Measurements from ENCODE around the gene DHRS9. TPM values are rescaled to one million over a fixed set of nuclear protein-coding genes. Genes with fewer than 3 reads are reported as not detected.

DHRS9 gene
- total RNA-seq, 4 donors from 2014 or later, result 2.1 to 19.6 (median 14.3) TPM

GRCh38 chr2:169110419-169110818 is 41.1 kb downstream of the DHRS9 start:
- peaks cover 0 to 72% (median 0%) of the 10 kb centered on the region in 4 donors for H3K27me3 ChIP-seq
- DNase-seq, result no peak
- H3K4me1 ChIP-seq, result peaks cover 3 to 24% (median 4%) of the 10 kb centered on the region in 3 donors
- TF ChIP-seq POLR2A (IDR thresholded peaks at IDR 0.05), result no peak
- TF ChIP-seq, protein P1, sequence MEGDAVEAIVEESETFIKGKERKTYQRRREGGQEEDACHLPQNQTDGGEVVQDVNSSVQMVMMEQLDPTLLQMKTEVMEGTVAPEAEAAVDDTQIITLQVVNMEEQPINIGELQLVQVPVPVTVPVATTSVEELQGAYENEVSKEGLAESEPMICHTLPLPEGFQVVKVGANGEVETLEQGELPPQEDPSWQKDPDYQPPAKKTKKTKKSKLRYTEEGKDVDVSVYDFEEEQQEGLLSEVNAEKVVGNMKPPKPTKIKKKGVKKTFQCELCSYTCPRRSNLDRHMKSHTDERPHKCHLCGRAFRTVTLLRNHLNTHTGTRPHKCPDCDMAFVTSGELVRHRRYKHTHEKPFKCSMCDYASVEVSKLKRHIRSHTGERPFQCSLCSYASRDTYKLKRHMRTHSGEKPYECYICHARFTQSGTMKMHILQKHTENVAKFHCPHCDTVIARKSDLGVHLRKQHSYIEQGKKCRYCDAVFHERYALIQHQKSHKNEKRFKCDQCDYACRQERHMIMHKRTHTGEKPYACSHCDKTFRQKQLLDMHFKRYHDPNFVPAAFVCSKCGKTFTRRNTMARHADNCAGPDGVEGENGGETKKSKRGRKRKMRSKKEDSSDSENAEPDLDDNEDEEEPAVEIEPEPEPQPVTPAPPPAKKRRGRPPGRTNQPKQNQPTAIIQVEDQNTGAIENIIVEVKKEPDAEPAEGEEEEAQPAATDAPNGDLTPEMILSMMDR (IDR thresholded peaks at IDR 0.05), result no peak
- whole genome bisulfite sequencing, 2 donors, result 32 to 60% methylated on average over 5 to 6 of the region's 7 CpGs
- no peak overlapping the region for H3K4me3 ChIP-seq
- H3K9me3 ChIP-seq, result no peaks in the 10 kb centered on the region
- intact Hi-C loops (cut with DNase I), result no loop called here
- no peak overlapping the region for H3K27ac ChIP-seq
- H3K36me3 ChIP-seq, result no peaks in the 10 kb centered on the region

DNA sequence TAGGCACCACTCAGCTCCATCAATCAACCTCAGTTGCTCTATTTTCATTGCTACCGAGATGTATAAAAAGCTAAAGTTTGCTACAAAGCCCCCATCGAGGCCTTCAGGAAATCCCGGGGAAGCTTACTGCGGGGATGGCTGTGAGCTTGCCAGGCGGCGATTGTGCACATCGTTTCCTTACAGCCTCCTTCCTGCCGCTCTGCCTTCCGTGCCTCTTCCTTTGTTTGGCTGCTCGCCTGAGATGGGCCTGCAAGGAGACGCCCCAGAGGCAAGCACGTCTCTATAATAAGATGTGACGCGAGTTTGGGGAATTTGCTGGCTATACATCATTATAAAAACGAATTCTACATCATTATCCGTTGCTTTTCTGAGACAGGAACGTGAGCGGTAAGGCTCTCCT is 41.6 kb downstream of the DHRS9 start:
- DNase-seq, result no peak
- peaks cover 3 to 24% (median 4%) of the 10 kb centered on the region in 3 donors for H3K4me1 ChIP-seq
- peaks cover 0 to 68% (median 0%) of the 10 kb centered on the region in 4 donors for H3K27me3 ChIP-seq
- no peaks in the 10 kb centered on the region for H3K9me3 ChIP-seq
- TF ChIP-seq, protein P1 (IDR thresholded peaks at IDR 0.05), result no peak
- TF ChIP-seq POLR2A (IDR thresholded peaks at IDR 0.05), result no peak
- no peak overlapping the region for H3K4me3 ChIP-seq
- WGBS, 2 donors, result 16 to 21% methylated on average over 7 to 12 of the region's 18 CpGs
- no peak overlapping the region for H3K27ac ChIP-seq
- H3K36me3 ChIP-seq, result no peaks in the 10 kb centered on the region
- intact Hi-C loops (cut with DNase I), result no loop called here

DNA sequence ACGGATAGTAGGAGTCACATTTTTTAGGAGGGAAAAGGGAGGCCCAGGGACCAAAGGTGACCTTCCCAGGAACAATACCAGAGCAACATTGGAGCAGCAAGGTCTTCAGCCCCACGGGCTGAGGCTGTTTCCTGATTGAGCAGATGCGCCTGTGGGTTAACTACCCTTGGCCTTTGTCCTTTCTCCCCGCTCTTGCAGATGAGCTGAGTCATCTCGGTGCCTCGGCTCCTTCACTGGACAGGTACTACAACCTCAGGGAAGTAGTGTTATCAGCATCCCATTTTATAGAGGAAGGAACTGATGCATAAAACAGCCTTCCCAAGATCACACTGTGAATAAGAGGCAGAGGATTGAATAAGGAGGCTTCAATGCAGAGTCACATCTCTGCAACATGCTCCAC is 43.5 kb downstream of the DHRS9 start:
- H3K9me3 ChIP-seq, result no peaks in the 10 kb centered on the region
- intact Hi-C loops (cut with DNase I), result no loop called here
- no peak overlapping the region for H3K27ac ChIP-seq
- no peaks in the 10 kb centered on the region for H3K36me3 ChIP-seq
- no peak for TF ChIP-seq POLR2A (IDR thresholded peaks at IDR 0.05)
- TF ChIP-seq, protein P1 (IDR thresholded peaks at IDR 0.05), result no peak
- no peak overlapping the region for H3K4me3 ChIP-seq
- DNase-seq, result no peak
- WGBS, 2 donors, result 87 to 91% methylated on average over 6 of the region's 6 CpGs
- peaks cover 0 to 65% (median 0%) of the 10 kb centered on the region in 4 donors for H3K27me3 ChIP-seq
- H3K4me1 ChIP-seq, result peaks cover 3 to 19% (median 4%) of the 10 kb centered on the region in 3 donors

GRCh38 chr2:169114056-169114455 is 44.7 kb downstream of the DHRS9 start:
- H3K36me3 ChIP-seq, result no peaks in the 10 kb centered on the region
- no peak for TF ChIP-seq POLR2A (IDR thresholded peaks at IDR 0.05)
- TF ChIP-seq, protein P1 (IDR thresholded peaks at IDR 0.05), result no peak
- H3K27me3 ChIP-seq, result peaks cover 0 to 65% (median 0%) of the 10 kb centered on the region in 4 donors
- DNase-seq, result no peak
- H3K9me3 ChIP-seq, result no peaks in the 10 kb centered on the region
- WGBS, 2 donors, result 83 to 91% methylated on average over 3 to 4 of the region's 4 CpGs
- peaks cover 3 to 16% (median 4%) of the 10 kb centered on the region in 3 donors for H3K4me1 ChIP-seq
- H3K27ac ChIP-seq, result no peak overlapping the region
- H3K4me3 ChIP-seq, result no peak overlapping the region
- intact Hi-C loops (cut with DNase I), result no loop called here

DNA sequence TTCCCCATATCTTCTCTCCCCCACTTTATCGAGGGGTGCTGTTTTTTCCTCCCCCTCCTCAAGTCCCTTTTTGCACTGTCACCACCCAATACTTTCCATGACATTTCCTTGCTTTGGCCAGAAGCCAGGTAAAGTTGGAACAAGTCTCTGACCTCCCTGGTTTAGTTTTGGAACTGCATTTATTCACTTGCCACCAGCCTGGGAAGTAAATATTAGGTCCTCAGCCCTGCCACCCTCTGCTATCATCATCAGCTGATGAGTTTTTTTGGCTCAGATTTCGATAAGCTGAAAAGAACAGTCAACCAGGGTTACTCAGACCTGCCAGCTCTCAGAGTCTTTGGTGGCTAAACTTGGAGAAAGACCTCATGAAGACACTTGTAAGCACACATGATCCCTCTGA is 47.0 kb downstream of the DHRS9 start:
- no peak for DNase-seq
- intact Hi-C loops (cut with DNase I), result no loop called here
- H3K9me3 ChIP-seq, result no peaks in the 10 kb centered on the region
- no peak overlapping the region for H3K27ac ChIP-seq
- 32 to 52% methylated on average over 2 of the region's 2 CpGs for WGBS, 2 donors
- TF ChIP-seq, protein P1 (IDR thresholded peaks at IDR 0.05), result no peak
- TF ChIP-seq POLR2A (IDR thresholded peaks at IDR 0.05), result no peak
- no peaks in the 10 kb centered on the region for H3K36me3 ChIP-seq
- H3K4me3 ChIP-seq, result no peak overlapping the region
- no peaks in the 10 kb centered on the region for H3K4me1 ChIP-seq
- peaks cover 0 to 61% (median 0%) of the 10 kb centered on the region in 4 donors for H3K27me3 ChIP-seq

All from esophagus squamous epithelium (tissue), 5 donors.